Measurements from ENCODE around the gene SLC1A7.

SLC1A7 gene

DNA sequence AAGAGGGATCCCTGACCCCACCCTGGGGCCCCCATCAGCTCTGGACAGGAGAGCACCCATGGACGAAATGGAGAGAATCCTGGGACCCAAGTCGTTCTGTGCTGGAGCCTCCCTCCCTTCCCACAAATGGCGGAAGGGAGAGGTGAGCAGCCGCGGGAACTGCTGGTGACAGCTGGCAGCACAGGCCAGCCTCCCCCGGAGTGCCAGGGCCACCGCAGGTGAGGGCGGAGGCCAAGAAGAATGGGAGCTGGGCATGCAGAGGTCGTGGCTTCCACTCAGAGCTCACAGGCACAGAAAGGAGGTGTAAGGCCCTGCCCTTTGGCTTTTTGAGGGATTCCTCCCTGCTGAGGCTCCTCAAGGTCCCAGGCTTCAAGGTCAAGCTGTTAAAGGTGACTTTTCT, 24.6 kb downstream of the SLC1A7 start:
- in situ Hi-C loops (cut with MboI; ENCODE audit: low sequenced_read_pairs), result no loop called here

DNA sequence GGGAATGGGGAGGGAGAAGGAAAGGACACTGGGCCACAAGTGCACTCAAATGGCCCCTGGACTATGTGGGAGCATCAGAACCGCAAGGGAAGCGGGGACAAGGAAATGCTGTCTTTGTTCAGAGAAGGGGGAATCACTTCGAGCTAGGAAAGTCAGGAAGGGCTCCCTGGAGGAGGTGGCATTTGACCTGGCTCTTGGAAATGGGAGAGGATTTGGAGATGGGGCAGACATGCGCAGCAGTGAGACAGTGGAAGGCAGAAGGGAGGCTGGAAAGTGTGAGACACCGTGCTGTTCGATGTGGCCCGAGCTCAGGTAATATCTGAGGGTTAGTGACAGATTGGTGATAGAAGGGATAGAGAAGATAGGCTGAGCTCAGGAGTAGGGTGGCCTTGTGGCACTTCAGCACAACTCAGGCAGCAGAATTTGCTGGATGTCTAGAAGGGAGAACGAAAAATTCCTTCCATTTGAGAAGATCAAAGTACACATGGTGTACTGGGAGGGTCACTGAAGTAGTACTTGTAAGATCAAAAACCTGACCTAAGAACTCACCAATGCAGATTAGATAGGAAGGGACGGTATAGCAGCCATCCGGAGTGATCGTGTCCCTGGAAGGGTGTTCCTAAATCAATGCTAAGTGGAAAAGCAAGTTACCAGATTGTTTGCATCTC, 25.4 kb downstream of the SLC1A7 start:
- in situ Hi-C loops (cut with MboI; ENCODE audit: low sequenced_read_pairs), result no loop called here

DNA sequence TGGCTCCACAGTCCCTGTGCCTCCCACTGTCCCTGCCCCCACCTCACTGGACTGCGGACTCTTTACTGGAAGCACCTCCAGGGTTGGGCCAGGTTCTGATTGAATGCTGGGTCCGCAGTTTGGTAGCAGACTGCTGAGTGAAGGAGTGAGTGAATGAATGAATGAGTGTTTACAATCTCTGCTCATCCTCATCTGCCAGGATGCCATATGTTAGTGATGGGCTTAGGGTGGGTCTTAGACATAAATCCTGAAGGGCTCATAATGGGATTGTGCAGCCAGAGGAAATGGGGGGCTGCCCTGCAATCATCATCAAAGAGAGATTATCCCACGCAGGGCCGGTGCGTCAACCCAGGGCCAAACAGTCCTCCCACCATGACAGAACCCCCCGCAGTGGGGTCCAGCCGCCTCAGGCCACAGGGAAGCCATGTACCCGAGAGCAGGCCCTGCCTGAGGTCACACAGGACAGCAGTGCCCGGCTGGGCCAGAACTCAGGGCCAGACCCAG, 26.1 kb downstream of the SLC1A7 start:
- in situ Hi-C loops (cut with MboI; ENCODE audit: low sequenced_read_pairs), result no loop called here

DNA sequence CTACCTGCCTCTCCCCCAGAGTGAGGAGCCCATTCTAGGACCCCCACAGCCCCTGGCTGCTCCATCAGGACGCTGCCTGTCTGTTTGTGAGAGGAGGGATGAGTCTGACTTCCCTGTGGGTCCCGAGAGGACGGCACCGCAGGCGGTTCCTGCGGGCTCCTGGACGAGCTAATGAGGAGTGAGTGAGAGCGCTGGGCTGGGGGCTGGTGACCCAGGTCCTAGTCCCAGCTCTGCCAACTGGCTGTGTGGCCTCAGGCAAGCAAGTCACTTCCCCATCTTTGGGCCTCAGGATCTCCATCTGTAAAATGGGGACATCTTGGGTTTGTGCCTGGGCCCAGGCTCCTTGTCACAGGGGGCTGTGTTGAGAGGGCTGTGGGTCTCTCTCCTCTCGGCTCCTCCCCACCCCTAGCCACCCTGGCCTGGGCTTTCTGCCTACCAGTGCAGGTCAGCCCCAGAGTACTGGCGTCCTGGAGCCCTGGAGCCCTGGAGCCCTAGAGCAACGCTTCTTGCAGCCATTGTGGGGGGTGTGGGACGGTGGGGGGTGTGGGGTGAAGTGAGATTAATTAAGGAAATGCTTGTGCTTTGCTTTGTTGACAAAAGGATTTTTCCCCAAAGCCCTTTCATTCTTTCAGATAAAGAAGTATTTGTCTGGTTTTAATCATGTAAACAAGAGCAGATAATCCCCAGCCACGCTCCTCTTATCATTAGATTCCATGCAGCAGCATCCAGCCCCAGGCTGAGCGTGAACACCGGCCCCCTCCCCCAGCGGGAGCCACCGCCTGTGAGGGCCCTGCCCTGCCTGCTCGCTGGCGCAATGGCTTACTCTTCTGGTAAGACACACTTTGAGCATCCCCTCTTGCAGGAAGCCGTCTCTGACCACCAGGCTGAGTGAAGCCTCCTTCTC, 26.8 kb downstream of the SLC1A7 start:
- in situ Hi-C loops (cut with MboI; ENCODE audit: low sequenced_read_pairs), result no loop called here

DNA sequence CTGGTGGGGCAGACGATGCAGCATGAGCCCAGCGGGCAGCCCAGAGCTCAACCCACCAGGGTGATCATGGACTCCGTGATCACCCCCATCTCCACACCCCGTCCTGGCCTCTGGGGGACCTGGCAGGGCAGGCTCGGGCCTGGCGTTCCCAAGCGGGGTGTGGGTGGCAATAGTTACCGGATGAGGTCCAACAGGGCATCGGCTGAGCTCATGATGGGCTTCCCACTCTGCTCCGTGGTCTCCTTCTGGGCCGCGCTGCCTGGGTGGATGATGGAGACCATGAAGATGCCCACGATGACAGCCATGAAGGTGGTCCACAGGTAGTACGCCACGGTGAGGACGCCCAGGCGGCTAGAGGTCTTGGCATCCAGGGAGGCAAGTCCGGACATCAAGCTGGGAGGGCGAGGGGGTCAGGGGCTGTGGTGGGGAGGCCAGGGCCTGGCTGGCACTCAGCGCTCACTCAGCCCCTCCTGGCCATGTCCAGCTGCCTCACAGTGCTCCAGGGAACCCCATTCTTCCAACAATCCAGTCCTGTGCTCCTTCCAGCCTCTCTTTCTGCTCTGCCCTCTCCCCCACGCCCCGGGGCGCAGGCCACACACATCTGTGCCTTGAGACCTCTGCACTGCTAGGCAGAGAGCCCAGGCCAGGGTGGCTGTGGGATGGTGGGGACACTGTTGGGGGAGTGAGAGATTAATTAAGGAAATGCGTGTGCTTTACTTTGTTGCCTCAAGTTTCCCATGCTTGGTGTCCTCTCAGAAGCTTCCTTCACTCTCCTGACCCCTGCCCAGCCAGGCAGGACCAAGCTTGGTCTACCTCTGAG, 27.6 kb downstream of the SLC1A7 start:
- in situ Hi-C loops (cut with MboI; ENCODE audit: low sequenced_read_pairs), result no loop called here

DNA sequence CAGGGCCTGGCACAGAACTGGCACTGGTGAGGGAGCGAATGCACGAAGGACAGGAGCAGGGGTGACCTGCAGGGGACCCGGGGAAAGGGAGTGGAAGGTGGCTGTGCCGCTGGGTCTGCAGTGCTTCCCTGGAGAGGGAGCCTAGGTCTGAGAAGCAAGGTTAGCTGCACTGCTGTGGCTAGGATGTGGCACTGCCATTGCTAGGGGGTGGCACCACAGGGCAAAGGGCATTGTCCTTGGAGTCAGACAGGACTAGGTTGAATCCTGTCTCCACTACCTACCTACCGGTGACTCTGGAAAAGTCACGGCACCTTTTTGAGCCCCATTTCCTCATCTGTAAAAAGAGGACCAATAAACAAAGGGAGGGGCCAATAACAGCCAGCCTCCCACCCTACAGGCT, 28.3 kb downstream of the SLC1A7 start:
- in situ Hi-C loops (cut with MboI; ENCODE audit: low sequenced_read_pairs), result no loop called here

DNA sequence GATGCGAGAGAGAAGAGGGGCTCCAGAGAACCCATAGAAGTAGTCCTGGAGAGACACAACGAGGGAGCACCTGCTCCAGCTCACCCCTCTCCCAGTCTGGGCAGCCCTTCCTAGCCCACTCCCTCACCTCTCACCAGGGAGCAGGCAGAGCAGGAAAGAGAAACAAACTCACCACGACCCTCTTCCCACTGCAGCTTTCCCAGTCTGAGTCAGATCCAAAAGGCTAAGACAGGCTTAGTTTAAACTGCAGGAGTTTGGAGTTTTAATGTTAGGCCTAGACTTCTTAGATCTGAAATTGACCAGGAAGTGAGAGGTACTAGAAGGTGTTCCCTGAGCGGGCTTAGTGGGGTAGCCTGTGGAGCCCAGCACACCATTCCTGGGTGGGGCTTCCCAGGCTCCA, 29.6 kb downstream of the SLC1A7 start:
- in situ Hi-C loops (cut with MboI; ENCODE audit: low sequenced_read_pairs), result no loop called here

DNA sequence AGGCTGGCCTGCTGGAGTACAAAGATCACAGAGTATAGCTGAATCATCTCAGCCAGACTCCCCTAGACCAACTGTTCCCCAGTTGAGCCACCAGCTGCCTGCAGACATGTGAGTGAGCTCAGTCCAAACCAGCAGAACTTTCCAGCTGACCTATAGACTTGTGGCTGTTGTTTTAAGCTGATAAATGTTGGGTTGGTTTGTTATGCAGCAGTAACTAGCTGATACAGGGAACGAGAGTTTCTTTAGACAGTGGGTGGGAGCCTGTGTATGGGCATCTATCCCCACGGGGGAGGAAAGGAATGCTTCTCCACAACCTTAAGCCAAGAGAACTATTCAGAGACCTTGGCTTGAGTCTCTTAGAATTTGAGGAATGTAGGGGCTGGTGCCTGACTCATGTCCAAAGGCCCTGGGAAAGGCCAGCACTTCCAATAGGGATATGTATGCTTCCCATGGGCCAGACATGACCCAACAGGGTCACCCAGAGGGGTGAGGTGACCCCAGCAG, 30.1 kb downstream of the SLC1A7 start:
- in situ Hi-C loops (cut with MboI; ENCODE audit: low sequenced_read_pairs), result no loop called here

DNA sequence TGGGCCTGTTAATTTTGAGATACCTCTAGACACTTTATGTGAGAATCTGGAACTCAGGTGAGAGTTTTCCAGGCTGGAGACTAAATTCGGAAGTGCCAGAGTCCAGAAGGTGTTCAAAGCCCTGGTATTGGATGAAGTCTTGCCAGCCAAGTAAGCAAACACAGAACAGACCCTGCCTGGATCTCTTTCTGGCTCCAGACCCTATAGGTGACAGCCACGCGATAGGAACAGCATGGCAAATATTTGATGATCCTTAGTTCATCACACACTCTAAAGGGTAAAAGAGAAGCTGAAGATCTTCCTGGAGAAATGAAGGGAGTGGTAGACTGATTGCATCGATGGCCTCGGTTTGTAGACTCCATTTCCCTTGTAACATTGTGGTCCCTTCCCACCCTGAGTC, 30.7 kb downstream of the SLC1A7 start:
- in situ Hi-C loops (cut with MboI; ENCODE audit: low sequenced_read_pairs), result no loop called here

DNA sequence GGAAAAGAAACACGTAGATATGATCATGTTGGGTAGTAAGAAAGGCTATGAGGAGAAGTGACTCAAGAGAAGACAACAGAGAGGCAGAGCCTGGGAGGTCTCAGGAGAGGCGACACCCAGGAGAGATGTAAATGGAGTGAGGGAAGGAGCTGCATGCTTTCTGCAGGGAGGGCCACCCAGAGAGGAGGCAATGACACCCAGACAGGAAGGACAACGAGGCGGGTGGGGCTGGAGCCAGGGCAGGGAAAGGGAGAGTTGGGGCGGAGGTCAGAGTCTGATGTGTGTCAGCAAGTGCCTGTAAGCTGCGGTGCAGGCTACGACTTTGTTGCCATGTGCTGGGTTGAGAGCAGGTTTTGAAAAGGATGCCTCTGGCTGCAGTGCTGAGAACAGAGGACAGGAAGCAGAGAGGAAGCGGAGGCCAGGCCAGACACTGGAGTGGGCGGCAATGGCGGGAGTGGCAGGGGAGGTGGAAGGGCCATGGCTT, 31.3 kb downstream of the SLC1A7 start:
- in situ Hi-C loops (cut with MboI; ENCODE audit: low sequenced_read_pairs), result no loop called here

DNA sequence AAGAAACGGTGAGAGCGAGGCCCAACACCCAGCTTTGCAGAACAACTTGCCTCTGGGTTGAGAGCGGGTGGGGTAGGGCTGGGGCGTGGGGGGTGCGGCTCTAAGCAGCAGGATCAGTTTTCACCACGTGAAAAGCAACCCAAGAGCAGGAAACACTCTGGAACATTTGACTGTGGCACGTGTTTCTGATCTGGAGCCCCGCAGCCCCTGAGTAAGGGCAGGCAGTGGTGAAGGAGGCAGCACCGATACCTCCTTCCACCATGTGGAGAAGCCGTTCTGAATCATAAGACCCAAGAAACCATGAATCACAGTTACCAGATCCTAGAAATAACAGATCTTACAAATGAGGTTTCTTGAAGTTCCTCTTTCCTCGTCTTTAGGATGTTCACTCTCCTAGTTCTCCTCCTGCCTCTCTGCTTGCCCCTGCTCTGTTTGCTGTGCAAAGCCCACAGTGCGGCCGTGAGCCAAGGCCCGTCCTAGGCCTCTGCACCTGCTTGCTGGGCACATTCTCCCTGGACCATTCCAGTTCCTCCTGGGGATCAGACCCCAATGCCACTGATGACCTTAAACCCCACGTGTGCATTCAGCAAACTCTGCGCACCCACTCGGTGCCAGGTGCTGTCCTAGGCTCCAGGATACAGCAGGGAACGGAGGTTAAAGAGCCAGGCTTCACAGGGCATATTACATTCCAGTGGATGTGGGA, 31.9 kb downstream of the SLC1A7 start:
- in situ Hi-C loops (cut with MboI; ENCODE audit: low sequenced_read_pairs), result no loop called here

DNA sequence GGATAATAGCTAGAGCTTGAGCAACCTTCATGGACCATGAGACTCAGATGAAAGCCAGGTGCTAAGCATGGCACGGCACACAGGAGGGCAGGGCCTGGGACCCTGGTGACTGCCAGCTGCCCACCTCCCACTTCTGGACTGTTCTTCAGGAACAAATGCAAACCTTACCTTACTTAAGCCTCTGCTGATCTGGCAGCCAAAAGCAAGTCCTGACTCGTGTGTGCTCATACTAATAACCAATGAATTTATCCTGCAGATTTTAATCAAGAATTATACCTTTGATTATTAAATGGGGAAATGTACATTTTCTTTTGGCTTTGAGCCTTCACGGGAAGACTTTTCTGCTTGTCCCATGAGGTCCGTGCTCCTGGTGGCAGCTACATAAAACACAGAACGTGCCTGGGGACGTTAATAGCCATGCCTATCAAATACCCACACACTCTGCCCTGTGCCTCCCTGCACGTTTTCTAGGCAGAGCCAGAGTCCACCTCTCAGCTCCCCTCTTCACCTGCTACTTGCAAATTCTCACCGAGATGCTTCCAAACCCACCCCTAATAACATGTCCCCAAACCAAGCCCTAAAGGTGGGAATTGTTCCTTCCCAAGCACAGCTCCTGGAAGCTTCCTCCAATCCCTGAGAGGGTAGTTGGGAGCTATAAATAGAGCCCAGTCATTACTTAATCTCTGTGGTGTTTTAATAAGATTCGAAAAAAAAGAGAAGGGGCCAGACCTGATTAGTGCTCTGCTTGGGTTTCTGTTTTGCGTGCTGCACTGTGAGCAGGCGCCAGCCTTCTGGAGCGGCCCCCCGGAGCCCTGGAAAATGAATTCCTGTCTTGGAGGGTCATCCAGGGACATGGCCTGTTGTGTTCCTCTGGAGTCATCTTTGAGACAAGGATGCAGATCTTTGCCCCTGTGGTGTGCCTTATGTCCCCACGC, 33.5 kb downstream of the SLC1A7 start:
- in situ Hi-C loops (cut with MboI; ENCODE audit: low sequenced_read_pairs), result no loop called here

DNA sequence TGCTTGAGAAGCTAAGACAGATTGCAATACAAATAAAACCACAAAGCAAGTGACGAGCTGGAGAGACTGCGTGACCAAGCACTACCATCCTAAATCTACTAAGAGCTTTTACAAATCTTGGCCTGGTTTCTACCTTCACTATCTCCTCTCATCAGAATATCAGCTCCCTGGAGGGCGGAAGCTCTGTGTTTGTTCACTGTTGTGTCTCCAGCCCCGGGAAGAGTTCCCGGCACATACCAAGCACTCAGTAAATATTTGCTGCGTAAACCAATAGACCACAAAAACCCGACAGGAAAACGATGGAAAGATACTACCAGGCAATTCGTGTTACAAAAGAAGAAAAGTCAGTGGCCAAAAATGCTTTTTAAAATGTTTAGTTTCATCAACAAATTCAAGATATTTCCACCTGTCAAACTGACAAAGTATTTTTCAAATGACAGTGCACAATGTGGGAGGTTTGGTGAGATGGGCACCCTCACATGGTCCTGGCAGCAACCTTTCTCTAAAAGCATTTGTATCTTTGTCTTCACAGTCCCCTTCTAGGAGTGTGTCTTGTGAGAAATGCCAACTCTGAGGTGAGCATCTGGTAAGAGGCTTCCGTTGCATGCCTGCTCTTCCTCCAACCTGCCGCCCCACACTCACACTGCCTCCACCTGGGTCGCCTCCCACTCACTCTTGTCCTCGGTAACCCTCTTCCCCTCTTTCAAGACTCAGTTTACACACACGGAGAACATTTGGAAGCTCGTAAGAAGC, 34.7 kb downstream of the SLC1A7 start:
- in situ Hi-C loops (cut with MboI; ENCODE audit: low sequenced_read_pairs), result no loop called here

DNA sequence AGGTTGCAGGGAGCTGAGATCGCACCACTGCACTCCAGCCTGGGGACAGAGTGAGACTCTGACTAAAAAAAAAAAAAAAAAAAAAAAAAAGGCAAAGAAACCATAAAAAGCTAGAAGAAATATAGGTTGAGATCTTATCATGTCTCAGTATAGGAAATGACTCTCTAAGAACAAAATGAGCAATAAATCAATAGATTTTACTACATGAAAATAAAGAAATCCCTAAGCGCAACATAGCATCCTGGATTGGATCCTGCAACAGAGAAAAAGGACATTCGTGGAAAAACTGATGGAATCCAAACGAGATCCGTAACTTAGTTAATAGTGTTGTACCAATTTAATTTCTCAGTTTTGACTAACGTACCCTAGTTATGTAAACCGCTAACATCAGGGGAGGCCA, 35.3 kb downstream of the SLC1A7 start:
- in situ Hi-C loops (cut with MboI; ENCODE audit: low sequenced_read_pairs), result no loop called here

DNA sequence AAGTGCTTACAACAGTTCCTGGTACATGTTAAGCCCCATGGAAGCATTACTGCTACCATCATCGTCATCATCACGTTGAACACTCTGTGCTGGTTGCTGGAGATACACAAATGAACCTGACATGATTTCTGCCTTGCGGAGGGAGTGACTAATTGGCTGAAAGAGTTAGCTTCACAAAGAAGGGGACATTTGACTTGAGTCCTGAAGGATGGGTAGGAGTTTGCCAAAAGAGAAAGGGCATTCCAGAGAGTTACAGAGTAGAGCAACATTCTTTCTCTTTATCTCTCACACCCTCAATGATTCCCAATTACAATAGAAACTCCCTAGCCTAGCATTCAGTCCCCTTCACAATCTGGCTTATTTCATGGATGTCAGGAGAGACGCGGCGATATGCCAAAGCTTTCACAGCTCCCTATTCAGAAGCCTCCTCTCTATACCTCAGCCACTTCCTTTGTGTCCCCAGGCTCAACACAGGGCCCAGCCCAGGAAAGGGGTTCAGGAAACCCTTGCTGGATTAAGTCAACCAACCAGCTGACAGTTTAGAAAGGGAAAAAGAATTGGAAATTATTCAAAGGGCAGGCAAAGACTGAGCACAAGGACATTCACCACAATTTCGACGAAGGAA, 38.0 kb downstream of the SLC1A7 start:
- in situ Hi-C loops (cut with MboI; ENCODE audit: low sequenced_read_pairs), result no loop called here

DNA sequence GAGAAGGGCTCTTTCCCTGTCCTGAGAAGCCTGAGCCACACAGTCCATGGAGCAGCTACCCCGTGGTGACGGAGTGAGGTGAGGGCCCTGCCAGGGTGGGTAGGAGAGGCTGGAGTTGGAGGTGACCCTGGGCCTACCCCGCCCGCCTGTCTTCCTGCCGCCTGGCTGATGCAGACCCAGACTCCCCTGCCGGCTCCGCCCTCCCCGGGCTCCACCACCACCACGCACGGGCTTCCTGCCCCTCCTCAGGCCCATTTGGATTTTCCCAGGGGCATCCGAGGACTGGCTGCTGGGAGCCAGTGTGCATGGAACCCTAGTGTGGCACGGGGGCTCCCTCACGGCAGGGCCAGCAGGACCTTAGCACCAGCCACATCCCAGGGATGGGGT, 47.9 kb downstream of the SLC1A7 start:
- in situ Hi-C loops (cut with MboI; ENCODE audit: low sequenced_read_pairs), result no loop called here

DNA sequence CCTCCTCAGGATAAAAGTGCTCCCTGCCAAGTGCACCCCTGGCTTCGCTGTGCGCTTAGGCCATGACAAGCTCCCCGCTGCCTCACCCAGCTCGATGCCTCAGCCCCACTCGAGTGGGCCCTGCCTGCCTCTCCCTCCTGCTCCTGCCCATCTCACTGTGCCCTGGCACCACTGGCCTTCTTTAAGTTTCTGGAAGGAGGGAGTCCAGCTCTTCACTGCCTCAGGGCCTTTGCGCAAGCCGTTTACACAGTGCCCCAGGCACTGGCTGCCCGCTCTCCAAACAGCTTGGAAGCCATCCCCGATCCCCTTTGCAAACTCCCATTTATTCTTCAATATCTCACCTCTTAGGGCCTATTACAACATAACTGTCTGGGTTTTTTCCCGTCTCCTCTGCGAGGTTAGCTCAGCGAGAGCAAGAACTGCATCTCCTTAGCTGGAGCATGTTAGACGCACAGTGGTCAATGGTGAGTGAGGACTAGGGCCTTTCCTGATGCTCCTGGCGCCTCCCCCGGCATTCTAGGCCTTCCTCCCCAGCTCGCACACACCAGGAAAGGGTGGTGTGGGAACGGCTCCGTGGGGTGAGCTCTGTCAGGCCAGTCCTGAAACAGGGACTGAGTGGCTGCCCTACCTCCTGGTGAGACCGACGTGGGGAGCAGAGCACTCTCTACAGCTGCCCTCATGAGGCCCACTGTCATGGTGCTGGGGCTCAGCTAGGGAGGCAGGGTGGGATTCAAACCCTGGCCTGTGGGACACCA, 48.5 kb downstream of the SLC1A7 start:
- in situ Hi-C loops (cut with MboI; ENCODE audit: low sequenced_read_pairs), result no loop called here

DNA sequence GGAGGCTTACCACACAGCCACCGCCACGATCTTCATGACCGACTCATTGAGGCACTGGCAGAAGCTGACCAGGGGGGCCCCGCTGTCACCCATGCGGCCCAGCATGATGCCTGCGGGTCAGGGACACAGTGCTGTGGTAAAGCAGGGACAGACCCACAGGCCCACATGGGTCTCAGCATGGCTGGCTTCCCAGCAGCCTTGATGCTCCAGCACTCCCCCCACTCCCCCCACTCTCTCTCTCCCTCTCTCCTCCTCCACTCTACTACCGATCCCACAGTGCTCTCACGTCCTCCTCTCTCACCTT, 49.0 kb downstream of the SLC1A7 start:
- in situ Hi-C loops (cut with MboI; ENCODE audit: low sequenced_read_pairs), result no loop called here
